A549 (cell line): ENCODE measurements around the gene ROPN1L. TPM values are rescaled to one million over a fixed set of nuclear protein-coding genes. Genes with fewer than 3 reads are reported as not detected.

Experiments
- CBX2 ChIP-seq: fragments of 200-600 bp; sonication (generic); IDR thresholded peaks from 2 replicates; pipeline ENCODE4 v1.6.1; 2016; ENCODE audit warnings: low read depth, mild to moderate bottlenecking, borderline replicate concordance
- CBX8 ChIP-seq: fragments of 200-600 bp; sonication (generic); IDR thresholded peaks from 2 replicates; pipeline ENCODE4 v1.6.1; 2016
- CEBPB ChIP-seq, 2 experiments: fragments of >200 bp in 1 of 2; sonication (Bioruptor Twin) in 1 of 2; formaldehyde crosslinking in 1 of 2; IDR thresholded peaks; 2 replicates each; pipeline ENCODE4 v1.6.1; 2012 to 2016
- CHD2 ChIP-seq: fragments of 150-350 bp; IDR thresholded peaks from 2 replicates; pipeline ENCODE4 v1.6.1; 2014; ENCODE audit warnings: low read length; ENCODE audit not compliant: partially characterized antibody
- CTCF ChIP-seq: fragments of >200 bp; sonication (Bioruptor Twin); formaldehyde crosslinking; IDR thresholded peaks from 3 replicates; pipeline ENCODE4 v1.5.1; 2016
- E2F6 ChIP-seq: IDR thresholded peaks from 2 replicates; pipeline ENCODE4 v1.6.1; 2012; ENCODE audit warnings: low read depth, borderline replicate concordance
- EP300 ChIP-seq, 2 experiments: fragments of >200 bp; sonication (Bioruptor Twin); formaldehyde crosslinking; IDR thresholded peaks; 2 replicates in 1 of 2; 3 replicates in 1 of 2; pipeline ENCODE4 v1.6.1; 2016 to 2017
- ESRRA ChIP-seq: fragments of 150-350 bp; IDR thresholded peaks from 2 replicates; pipeline ENCODE4 v1.6.1; 2014; ENCODE audit warnings: mild to moderate bottlenecking, low read length, borderline replicate concordance
- FOSL2 ChIP-seq, 2 experiments: fragments of 450-650 bp in 1 of 2; fragments of >200 bp in 1 of 2; sonication (Bioruptor Twin) in 1 of 2; formaldehyde crosslinking; IDR thresholded peaks; 2 replicates each; pipeline versions ENCODE4 v1.5.0 to v1.6.1; 2016 to 2020; ENCODE audit warnings: mild to moderate bottlenecking in 1 of 2, moderate library complexity in 1 of 2
- FOXS1 ChIP-seq: fragments of 250-450 bp; sonication (Bioruptor Pico); IDR thresholded peaks from 2 replicates; pipeline ENCODE4 v1.5.0; 2020; ENCODE audit warnings: mild to moderate bottlenecking, moderate library complexity
- GATA3 ChIP-seq: IDR thresholded peaks from 2 replicates; pipeline ENCODE4 v1.6.1; 2012; ENCODE audit warnings: borderline replicate concordance
- HDAC2 ChIP-seq: fragments of 200-600 bp; sonication (generic); IDR thresholded peaks from 2 replicates; pipeline ENCODE4 v1.6.1; 2016
- HEYL ChIP-seq: fragments of 250-450 bp; sonication (Bioruptor Pico); IDR thresholded peaks from 2 replicates; pipeline ENCODE4 v1.8.0; 2021; ENCODE audit warnings: mild to moderate bottlenecking, moderate library complexity
- HMGXB4 ChIP-seq: fragments of 250-450 bp; sonication (Bioruptor Pico); IDR thresholded peaks from 2 replicates; pipeline ENCODE4 v1.5.0; 2021; ENCODE audit warnings: mild to moderate bottlenecking, moderate library complexity, borderline replicate concordance
- HOXA7 ChIP-seq: fragments of 250-450 bp; sonication (Bioruptor Pico); IDR thresholded peaks from 2 replicates; pipeline ENCODE4 v1.5.0; 2020; ENCODE audit warnings: mild to moderate bottlenecking, moderate library complexity
- HOXB5 ChIP-seq: fragments of 250-450 bp; sonication (Bioruptor Pico); IDR thresholded peaks from 2 replicates; pipeline ENCODE4 v1.5.0; 2020; ENCODE audit warnings: mild to moderate bottlenecking, moderate library complexity
- JUN ChIP-seq, 2 experiments: fragments of >200 bp; sonication (Bioruptor Twin); formaldehyde crosslinking; IDR thresholded peaks; 2 replicates in 1 of 2; 3 replicates in 1 of 2; pipeline ENCODE4 v1.6.1; 2016 to 2017
- JUNB ChIP-seq: fragments of >200 bp; sonication (Bioruptor Twin); formaldehyde crosslinking; IDR thresholded peaks from 2 replicates; pipeline ENCODE4 v1.6.1; 2016
- MAX ChIP-seq: IDR thresholded peaks from 2 replicates; pipeline ENCODE4 v1.6.1; 2012
- MYC ChIP-seq: IDR thresholded peaks from 2 replicates; pipeline ENCODE4 v1.6.1; 2012; ENCODE audit warnings: mild to moderate bottlenecking, inconsistent platforms, low read length, improper control_type of control experiment, borderline replicate concordance
- NFE2L2 ChIP-seq: fragments of 150-350 bp; conservative IDR thresholded peaks from 2 replicates; pipeline ENCODE4 v1.6.1; 2014; ENCODE audit warnings: low read length
- RARB ChIP-seq: fragments of 250-450 bp; sonication (Bioruptor Pico); IDR thresholded peaks from 2 replicates; pipeline ENCODE4 v1.8.0; 2021; ENCODE audit warnings: mild to moderate bottlenecking, moderate library complexity
- RFX5 ChIP-seq: fragments of 450-650 bp; IDR thresholded peaks from 2 replicates; pipeline ENCODE4 v1.7.1; 2014; ENCODE audit warnings: antibody characterized with exemption, mild to moderate bottlenecking, moderate library complexity
- RNF2 ChIP-seq: fragments of 200-600 bp; sonication (generic); IDR thresholded peaks from 2 replicates; pipeline ENCODE4 v1.6.1; 2016; ENCODE audit warnings: low read depth, mild to moderate bottlenecking, antibody characterized with exemption, moderate library complexity, borderline replicate concordance
- TFCP2L1 ChIP-seq: fragments of 250-450 bp; sonication (Bioruptor Pico); IDR thresholded peaks from 2 replicates; pipeline ENCODE4 v1.5.0; 2021; ENCODE audit warnings: mild to moderate bottlenecking
- ZC3H11A ChIP-seq: fragments of 450-650 bp; IDR thresholded peaks from 2 replicates; pipeline ENCODE4 v1.6.1; 2014; ENCODE audit warnings: antibody characterized with exemption, mild to moderate bottlenecking
- ZFP36 ChIP-seq: fragments of 450-650 bp; IDR thresholded peaks from 2 replicates; pipeline ENCODE4 v1.6.1; 2014; ENCODE audit warnings: borderline replicate concordance; ENCODE audit not compliant: partially characterized antibody
- ZNF302 ChIP-seq: fragments of 250-450 bp; sonication (Bioruptor Pico); IDR thresholded peaks from 2 replicates; pipeline ENCODE4 v1.9.0; 2021; ENCODE audit warnings: inconsistent platforms, mild to moderate bottlenecking, moderate library complexity
- ZSCAN20 ChIP-seq: fragments of 250-450 bp; sonication (Bioruptor Pico); IDR thresholded peaks from 2 replicates; pipeline ENCODE4 v1.8.0; 2022; ENCODE audit warnings: mild to moderate bottlenecking, moderate library complexity
- polyA plus RNA-seq, 4 experiments: library from polyadenylated mRNA; depleted of rRNA in 3 of 4; stranded (reverse); fragments of >200 nt; fragmentation: RNase III in 1 of 4; extraction: RNeasy Plus Mini Kit Qiagen cat#74134 plus additional on column Dnase treatment in 1 of 4; gene quantifications; 2 replicates in 3 of 4; 3 replicates in 1 of 4; pipeline ENCODE4 v1.2.3, GENCODE V29; 2011 to 2017

ROPN1L gene
- polyA plus RNA-seq, 2 of the 4 experiments (the other 2 are of a cell fraction) = 0.83 to 1.4 TPM

GRCh38 chr5:10507575-10508096 is 66.0 kb downstream of the ROPN1L start (continued):
- no peak for TF ChIP-seq HDAC2
- TF ChIP-seq MYC = no peak
- no peak for TF ChIP-seq HMGXB4 (CRISPR knock-in tag)
- TF ChIP-seq ZNF302 (CRISPR knock-in tag) = no peak
- no peak for TF ChIP-seq E2F6
- TF ChIP-seq ZFP36 = peak; percentile 75
- peak; percentile 83 to 87; a peak in 4 of 5 replicates for TF ChIP-seq JUN (IDR thresholded peaks at IDR 0.05)
- no peak for TF ChIP-seq TFCP2L1
- 0 out of 2 replicates have a peak, but pooled peaks have one; percentile 39 for TF ChIP-seq ESRRA
- no peak for TF ChIP-seq CHD2
- no peak for TF ChIP-seq CBX2
- TF ChIP-seq MAX = peak; percentile 85
- TF ChIP-seq CBX8 = no peak
- TF ChIP-seq HOXA7 (CRISPR knock-in tag) = no peak
- TF ChIP-seq GATA3 = peak; percentile 99
- no peak for TF ChIP-seq CTCF
- 0 out of 2 replicates have a peak, but pooled peaks have one; percentile 37 for TF ChIP-seq FOSL2 (IDR thresholded peaks at IDR 0.05)
- TF ChIP-seq FOSL2 (CRISPR knock-in tag; IDR thresholded peaks at IDR 0.05) = peak; percentile 82
- peak; percentile 75 for TF ChIP-seq JUNB
- no peak for TF ChIP-seq NFE2L2
- peak in 1 of 2 experiments; percentile 87; a peak in 2 of 4 replicates for TF ChIP-seq CEBPB (IDR thresholded peaks at IDR 0.05)
- peak; percentile 83; the same call in 1 of the 2 replicates for TF ChIP-seq FOXS1 (CRISPR knock-in tag)
- no peak for TF ChIP-seq HEYL
- peak; percentile 98 for TF ChIP-seq RARB
- TF ChIP-seq RNF2 = no peak
- TF ChIP-seq EP300 (IDR thresholded peaks at IDR 0.05) = peak; percentile 76 to 82; a peak in 3 of 5 replicates
- TF ChIP-seq ZC3H11A = no peak
- no peak for TF ChIP-seq RFX5
- no peak for TF ChIP-seq ZSCAN20
- peak; percentile 98 for TF ChIP-seq HOXB5 (CRISPR knock-in tag)
